DND-41 (cell line): ENCODE data around the gene XRN2.

Experiments used
- EZH2 ChIP-seq: IDR thresholded peaks from 3 replicates; pipeline ENCODE4 v1.6.1; 2012; ENCODE audit warnings: borderline replicate concordance, low read depth, mild to moderate bottlenecking, moderate library complexity, low read length, inconsistent platforms; ENCODE audit not compliant: severe bottlenecking
- TF ChIP-seq, protein P1 (sequence below): IDR thresholded peaks from 2 replicates; pipeline ENCODE4 v1.5.1; 2012; ENCODE audit warnings: borderline replicate concordance, low read length, moderate library complexity, mild to moderate bottlenecking; ENCODE audit not compliant: poor library complexity, severe bottlenecking; ENCODE audit errors: extremely low read depth

DNA sequence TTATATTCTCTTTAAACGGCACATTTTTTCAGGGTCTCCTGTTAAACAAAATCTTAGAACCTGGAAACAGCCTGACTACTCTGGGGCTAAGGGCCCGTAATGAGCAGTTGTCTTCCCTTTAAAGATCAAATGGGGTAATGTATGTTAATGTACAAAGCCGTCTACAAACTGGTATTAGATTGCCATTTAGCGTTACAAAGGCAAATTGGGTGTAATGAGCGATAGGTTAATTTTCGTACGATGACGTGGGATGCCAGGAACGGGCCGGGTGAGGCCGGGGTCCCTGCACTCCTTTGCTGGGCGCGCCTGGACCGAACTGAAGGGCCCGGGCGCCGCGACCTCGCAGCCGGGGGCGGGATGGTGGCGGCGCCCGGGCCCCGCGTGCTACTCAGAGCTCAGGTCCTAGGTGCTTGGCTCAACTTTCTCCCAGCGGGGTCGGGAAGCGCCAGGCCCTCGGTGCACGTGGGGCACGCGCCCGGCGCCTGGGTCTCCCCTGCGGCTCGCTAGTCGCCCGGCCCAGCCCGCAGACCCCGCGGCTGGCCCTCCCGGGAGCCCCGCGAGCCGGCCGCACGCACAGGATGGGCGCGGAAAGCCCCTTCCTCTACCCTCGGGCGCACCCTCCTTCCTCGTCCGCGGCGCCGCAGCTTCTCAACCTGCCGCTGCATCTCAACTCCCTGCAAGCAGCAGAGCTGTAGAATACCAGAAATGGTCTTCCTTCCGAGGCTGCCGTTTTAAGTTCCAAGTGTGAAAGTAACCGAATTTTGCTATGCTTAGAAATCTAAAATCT lies 88.2 kb downstream of the XRN2 start:
- TF ChIP-seq, protein P1, sequence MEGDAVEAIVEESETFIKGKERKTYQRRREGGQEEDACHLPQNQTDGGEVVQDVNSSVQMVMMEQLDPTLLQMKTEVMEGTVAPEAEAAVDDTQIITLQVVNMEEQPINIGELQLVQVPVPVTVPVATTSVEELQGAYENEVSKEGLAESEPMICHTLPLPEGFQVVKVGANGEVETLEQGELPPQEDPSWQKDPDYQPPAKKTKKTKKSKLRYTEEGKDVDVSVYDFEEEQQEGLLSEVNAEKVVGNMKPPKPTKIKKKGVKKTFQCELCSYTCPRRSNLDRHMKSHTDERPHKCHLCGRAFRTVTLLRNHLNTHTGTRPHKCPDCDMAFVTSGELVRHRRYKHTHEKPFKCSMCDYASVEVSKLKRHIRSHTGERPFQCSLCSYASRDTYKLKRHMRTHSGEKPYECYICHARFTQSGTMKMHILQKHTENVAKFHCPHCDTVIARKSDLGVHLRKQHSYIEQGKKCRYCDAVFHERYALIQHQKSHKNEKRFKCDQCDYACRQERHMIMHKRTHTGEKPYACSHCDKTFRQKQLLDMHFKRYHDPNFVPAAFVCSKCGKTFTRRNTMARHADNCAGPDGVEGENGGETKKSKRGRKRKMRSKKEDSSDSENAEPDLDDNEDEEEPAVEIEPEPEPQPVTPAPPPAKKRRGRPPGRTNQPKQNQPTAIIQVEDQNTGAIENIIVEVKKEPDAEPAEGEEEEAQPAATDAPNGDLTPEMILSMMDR: no peak
- no peak for TF ChIP-seq EZH2
